SHP77 treated with DMSO at 0.1 percent for 48 hours (cell line): ENCODE data around the gene RANBP1.

Experiments used
- DNase-seq: peaks from one replicate; lab custom pipeline; 2025; lab: John Stamatoyannopoulos, UW

RANBP1 gene

GRCh38 chr22:20137671-20138416 is 21.9 kb downstream of the RANBP1 start:
- no peak for DNase-seq

GRCh38 chr22:20138417-20138738 is 22.5 kb downstream of the RANBP1 start:
- DNase-seq, result no peak

- no peak for DNase-seq
These were observed 23.0 kb downstream of the RANBP1 start for GRCh38 chr22:20138868-20139267.

DNA sequence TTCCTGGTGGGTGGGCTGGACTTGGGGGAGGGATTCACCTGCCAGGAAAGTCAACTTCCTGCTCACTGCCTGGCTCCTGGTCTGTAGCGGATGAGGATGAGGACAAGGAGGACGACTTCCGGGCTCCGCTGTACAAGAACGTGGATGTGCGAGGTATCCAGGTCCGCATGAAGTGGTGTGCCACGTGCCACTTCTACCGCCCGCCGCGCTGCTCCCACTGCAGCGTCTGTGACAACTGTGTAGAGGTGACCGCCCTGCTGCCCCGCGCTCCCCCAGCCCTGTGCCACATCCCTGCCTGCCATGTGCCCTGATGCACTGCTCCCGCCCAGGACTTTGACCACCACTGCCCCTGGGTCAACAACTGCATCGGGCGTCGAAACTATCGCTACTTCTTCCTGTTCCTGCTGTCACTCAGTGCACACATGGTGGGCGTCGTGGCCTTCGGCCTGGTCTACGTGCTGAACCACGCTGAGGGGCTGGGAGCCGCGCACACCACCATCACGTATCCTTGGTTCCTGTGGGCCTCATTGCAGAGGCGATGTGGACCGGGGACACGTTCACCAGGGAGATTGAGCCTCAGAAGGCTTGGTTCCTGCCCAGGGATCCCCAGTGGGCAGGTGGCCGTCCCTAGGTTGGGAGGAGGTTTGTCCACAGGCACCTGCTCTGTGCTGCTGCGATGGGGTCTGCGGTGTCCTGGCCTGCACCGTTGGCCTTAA is 23.6 kb downstream of the RANBP1 start:
- DNase-seq, result no peak

DNA sequence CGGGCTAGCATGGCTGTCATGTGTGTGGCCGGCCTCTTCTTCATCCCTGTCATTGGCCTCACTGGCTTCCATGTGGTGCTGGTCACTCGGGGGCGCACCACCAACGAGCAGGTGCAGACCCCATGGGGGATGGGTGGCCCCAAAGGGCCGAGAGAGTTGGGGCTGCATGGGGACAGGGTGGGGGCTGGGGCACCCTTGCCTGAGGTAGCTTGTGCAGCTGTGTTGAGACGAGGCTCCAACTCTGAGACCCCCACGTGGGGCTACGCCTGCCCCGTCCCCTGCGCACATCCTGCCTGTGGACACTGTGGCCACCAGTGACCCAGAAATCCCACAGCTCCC is 24.2 kb downstream of the RANBP1 start:
- DNase-seq, result no peak

DNA sequence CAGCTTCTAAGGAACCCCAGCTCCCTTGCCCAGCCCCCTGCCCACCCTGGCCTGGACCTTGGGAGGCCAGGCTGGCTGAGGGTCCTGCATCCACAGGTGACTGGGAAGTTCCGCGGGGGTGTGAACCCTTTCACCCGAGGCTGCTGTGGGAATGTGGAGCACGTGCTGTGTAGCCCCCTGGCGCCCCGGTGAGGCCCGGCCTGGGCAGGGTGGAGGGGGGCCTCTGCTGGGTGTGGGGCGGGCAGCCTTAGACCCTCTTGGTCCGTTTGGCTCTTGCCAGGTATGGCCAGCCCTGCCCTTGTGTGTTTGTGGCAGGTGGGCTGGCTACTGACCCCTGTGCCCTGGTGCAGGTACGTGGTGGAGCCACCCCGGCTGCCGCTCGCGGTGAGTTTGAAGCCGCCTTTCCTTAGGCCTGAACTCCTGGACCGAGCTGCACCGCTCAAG is 24.6 kb downstream of the RANBP1 start:
- DNase-seq, result no peak

GRCh38 chr22:20141186-20142077 is 25.5 kb downstream of the RANBP1 start:
- DNase-seq, result no peak

DNA sequence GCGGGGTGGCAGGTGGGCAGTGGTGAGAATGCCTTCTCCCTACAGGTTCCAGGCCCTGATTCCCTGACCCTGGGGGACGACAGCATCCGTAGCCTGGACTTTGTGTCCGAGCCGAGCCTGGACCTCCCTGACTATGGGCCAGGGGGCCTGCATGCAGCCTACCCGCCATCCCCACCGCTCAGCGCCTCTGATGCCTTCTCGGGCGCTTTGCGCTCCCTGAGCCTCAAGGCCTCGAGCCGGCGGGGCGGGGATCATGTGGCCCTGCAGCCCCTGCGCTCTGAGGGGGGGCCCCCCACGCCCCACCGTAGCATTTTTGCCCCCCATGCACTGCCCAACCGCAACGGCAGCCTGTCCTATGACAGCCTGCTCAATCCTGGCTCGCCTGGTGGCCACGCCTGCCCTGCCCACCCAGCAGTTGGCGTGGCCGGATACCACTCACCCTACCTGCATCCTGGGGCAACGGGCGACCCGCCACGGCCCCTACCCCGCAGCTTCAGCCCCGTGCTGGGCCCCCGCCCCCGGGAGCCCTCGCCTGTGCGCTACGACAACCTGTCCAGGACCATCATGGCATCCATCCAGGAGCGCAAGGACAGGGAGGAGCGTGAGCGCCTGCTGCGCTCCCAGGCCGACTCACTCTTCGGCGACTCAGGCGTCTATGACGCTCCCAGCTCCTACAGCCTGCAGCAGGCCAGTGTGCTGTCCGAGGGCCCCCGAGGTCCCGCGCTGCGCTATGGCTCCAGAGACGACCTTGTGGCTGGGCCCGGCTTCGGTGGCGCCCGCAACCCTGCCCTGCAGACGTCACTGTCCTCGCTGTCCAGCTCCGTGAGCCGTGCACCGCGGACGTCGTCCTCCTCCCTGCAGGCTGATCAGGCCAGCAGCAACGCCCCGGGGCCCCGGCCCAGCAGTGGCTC is 27.1 kb downstream of the RANBP1 start:
- no peak for DNase-seq

GRCh38 chr22:20143883-20144665 is 28.2 kb downstream of the RANBP1 start:
- DNase-seq, result no peak

- no peak for DNase-seq
These were observed 29.4 kb downstream of the RANBP1 start for GRCh38 chr22:20145206-20145831.

DNA sequence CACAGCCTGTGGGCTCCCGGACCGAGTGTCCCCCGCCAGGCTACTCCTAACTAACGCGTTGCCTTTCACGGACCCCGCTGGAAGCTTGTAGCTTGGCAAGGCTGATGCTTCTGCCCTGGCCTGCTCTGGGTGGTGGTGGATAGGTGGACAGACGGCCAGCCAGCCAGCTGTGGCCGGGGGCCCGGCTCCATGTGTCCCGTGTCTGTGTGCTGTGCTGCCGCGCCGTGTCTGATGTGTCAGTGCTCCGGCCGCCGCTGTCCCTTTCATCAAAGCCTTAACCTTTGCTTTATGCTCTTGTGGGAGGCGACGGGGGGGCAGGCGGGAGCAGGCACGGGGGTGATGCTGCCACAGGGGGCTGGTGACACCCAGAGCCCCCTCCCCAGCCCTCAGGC is 29.9 kb downstream of the RANBP1 start:
- no peak for DNase-seq

- no peak for DNase-seq
These were observed 30.9 kb downstream of the RANBP1 start for GRCh38 chr22:20146777-20147176.

DNA sequence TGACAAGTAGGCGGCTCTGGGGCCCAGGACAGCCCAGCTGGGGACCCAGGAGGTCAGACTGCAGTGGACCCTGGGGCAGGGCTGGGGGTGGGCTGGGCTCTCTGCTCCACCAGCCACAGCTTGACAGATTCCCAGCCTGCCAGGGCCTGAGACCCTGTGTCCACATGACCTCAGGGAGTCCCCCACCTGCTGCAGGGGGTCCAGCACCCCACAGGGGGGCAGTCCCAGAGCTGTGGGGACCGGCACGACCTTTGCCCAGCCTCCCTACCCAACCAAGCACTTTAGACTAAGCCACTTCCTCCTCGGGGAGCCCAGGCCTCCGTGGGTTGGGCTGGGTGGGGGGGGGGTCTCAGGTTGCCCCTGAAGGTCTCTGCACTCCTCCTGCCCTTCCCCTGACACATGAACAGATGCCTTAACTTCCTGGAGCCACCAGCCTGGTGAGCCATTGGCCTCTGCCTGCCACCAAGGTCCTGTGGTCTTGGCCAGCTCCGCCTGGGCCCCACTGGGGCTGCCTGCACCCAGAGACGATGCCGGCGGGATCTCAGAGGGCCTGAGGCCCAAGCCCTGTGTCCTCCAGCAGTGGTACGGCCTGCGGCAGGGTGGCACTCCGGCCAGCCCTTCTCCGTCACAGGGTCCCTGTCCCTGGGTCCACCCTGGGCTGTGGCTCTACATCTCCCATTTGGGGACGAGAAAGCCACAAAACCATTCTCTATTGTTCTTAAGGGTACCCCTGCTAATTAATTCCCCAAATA is 31.5 kb downstream of the RANBP1 start:
- DNase-seq, result no peak

DNA sequence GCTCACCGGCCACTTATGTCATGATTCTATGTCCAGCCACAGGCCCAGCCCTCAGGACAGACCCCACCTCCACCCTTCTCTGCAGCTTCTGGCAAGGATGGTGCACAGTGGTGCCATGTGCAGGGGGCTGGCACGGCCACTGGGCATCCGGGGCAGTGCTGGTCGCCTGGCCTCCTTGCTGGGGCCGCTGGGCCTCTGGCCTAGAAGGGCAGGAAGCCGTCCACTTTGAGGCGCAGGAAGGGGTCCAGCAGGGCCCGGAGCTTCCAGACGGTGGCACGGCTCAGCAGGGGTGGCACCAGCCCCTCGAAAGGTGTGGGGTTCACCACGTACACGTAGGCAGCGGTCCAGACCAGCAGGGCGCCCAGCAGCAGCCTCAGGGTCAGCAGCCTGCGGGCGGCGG is 32.5 kb downstream of the RANBP1 start:
- DNase-seq, result no peak

DNA sequence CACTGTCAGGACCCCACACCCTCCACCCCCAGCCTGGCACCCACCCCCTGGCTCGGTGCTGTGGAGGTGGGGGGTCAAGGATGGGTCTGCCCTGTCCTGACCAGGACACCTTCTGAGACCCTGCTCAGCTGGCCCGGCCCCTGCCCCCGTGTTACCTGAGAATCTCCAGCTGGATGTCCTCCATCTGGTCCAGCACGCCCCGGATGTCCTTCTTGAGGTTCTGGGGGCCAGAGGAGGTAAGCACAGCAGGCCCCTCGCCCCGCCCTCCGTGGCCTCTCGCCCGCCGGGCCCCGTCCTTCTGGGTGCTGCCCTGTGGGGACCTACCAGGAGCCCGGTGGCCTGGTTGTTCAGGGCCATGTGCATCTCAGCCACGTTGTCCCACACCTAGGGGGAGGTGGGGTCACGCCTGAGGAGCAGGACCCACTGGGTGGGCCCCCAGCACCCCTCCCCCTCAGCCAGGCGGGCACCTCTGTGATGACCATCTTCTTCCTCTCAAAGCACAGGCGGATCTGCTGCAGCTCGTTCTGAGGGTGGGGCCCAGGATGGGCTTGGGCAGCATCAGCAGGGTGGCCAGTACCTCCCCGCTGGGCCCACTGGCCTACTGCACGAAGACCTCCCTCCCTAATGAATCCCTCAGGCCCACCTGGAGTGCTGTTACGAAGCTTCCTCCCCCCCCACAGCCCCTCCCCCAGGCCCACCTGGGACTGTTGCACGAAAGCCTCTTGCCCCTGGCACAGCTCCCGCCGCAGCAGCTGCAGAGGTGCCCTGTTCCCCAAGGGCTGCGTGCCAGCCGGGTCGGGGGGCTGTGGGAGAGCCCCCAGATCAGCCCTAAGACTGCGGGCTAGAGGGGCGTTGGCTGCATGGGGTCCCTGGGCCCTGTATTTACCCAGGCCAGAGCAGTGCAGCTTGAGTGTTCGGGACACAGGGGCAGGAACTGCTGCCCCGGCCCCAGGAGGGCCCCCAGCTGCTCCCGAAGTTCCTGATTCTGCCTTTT is 33.6 kb downstream of the RANBP1 start:
- no peak for DNase-seq

GRCh38 chr22:20150381-20151275 is 34.7 kb downstream of the RANBP1 start, which contains the start of gene CCDC188:
CCDC188 (minus strand) TSS chr22:20151055; CDS start chr22:20150986, 69 bp downstream.
- no peak for DNase-seq

- DNase-seq, result no peak
These were observed 35.3 kb downstream of the RANBP1 start for GRCh38 chr22:20151276-20151588.
